GM21367 (cell line): ENCODE results near the gene ABCF1.
A peak's percentile ranks its signal among the peaks of the same experiment; 100 is the strongest.

Experiments used
- ATAC-seq: cut with Tn5 transposase; IDR thresholded peaks from one replicate; pipeline ENCODE4 v1.9.1; 2021; ENCODE audit not compliant: unreplicated experiment

ABCF1 gene

DNA sequence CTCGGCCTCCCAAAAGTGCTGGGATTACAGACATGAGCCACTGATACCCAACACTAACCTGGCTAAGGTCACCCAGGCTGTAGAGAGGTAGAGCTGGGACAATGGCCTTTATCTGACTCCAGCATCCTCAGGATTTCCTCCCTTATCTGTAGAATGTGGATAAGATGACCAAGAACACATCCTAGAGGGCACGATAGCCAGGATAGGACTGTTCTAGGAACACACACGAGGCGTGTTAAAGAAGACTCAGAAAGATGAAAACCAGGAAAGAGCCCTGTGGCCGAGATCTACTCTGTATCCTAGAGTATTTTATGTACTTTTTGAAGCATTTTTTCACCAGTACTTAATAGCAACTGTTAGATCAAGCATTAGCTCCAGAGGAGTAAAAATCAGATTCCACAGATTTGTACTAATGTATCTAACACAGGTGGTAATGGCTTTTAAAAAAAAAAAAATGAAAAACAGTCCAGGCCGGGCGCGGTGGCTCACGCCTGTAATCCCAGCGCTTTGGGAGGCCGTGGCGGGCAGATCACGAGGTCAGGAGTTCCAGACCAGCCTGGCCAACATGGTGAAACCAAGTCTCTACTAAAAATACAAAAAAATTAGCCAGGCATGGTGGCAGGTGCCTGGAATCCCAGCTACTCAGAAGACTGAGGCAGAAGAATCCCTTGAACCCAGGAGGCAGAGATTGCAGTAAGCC, 28.5 kb downstream of the ABCF1 start:
- ATAC-seq: no peak

DNA sequence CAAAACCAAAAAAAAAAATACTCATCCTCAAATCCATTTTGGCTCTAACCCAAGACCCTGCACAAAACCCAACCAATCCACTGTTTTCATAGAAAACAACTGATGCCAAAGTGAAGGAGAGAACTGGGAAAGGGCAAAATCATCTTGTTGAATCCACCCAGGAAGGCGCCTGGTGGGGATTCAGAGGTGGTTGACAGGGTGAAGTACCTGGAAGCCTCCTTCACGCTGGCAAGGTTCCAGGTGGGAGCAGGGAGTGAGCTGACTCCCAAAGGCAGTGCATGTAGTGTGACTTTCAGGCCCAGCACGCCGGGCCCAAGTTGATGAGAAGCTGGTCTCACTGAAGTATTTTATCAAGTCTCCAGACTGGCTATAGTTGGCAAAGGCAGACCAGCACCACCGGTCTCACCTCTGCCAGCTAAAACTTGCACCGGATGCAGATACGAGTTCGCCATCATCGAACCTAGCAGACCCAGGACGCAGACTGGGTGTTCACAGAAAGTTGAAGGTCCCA, 29.3 kb downstream of the ABCF1 start:
- ATAC-seq: no peak

DNA sequence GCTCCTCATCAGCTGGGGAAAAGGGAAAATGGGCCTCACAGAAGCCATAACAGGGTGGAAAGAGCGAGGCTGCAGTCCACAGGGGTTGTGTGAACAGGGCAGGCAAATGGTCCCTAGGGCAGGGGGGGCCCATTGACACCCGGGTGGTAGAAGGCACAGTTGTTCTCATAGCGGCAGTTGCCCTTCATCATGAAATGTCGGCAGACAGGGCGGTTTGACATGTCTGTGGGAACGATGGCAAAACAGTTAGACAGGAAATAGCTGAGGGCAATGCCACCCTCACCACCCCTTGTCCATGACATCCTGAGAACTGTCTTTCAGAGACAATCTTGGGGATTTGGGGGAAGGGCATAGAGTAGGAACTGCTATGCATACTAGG, 30.2 kb downstream of the ABCF1 start:
- ATAC-seq: no peak

DNA sequence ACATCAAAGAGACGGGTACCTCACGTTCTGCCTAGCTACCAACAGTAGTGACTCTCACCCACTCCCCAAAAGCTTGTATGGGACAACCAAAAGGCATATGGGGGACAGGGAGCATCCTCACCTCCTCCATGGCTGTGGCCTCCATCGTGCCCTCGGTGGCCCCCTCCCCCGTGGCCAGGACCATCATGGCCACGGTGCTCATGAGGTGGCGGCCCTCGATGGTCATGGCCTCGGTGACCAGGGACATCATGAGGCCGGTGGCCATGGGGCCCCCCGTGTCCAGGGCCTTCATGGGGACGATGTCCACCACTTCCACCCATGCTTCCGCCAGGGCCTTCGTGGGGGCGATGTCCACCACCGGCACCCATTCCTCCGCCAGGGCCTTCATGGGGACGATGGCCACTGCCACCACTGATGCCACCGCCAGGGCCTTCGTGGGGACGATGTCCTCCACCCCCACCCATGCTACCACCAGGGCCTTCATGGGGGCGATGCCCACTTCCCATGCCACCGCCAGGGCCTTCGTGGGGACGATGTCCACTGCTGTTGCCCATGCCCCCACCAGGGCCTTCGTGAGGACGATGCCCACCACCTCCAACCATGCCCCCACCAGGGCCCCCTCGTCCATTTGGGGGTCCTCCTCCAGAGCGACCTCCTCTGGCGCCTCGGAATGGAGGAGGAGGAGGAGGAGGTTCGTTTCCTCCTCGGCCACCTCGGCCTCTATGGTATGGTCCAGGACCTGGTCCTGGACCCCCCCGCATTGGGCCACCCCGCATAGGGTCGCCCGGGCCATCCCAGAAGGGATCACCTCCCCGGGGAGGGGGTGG, 30.8 kb downstream of the ABCF1 start:
- ATAC-seq: no peak

DNA sequence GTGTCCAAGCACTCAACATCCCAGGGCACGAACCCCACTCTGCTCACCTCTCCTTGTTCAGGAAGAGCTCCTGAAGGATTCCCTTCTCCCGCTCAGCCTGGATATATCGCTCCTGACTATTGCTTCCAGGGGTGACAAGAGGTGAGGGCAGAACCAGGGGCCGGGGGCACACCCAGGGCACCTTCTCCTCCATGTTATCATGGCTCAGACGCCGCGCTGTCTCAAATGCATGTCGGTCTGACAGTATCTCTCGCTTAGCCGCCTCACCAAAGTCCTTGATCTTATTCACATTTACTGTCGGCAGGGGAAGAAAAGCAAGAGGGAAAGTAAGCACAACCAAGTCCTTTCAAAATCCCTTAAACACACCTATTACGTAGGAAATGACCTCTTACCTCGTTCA, 32.7 kb downstream of the ABCF1 start:
- ATAC-seq: no peak

DNA sequence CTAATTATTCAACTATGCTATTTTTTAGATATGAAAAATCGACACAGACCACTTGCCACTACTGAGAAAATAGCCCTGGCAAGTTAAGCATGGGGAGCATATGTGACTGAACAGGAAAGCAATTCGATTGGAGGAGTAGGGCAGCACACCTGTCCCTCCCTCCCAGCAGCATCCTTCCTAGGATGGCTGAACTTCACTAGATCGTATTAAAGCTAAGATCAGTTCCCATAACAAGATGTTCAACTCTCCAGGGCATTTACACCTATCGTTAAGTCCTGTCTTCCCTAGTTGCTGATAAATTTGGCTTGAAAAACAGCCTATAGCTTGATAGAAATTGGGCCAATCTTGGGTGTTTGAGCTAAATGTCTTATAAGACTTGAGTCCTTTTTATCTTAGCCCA, 38.8 kb downstream of the ABCF1 start:
- no peak for ATAC-seq

DNA sequence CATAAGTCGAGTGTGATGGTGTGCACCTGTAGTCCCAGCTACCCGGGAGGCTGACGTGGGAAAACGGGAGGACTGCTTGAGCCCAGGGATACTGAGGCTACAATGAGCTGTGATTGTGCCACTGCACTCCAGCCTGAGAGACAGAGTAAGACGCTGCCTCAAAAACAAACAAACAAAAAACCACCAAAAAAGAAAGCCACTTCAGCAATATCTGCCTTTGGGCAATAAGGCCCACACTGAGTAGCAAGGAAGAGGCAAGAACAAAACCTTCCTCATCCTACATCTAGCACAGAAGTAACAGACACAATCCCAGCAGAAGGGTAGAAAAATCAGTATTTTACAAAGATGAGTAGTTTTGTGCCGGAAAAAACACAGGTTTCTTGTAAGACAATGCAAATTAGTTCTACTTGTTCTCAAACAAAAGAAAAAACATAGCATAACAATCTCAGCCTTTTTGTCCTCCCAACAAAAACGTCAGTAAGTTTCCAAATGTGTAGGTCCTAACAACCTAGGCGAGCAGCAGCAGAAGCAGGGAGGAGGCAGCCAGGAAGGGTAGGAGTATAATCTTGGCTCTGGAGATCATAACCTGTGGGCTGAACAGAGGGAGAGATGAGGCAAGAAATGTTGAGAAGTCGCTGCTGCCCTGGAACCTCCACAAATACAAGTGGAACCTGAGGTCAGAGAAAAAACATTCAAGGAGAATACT, 40.1 kb downstream of the ABCF1 start:
- ATAC-seq: no peak

DNA sequence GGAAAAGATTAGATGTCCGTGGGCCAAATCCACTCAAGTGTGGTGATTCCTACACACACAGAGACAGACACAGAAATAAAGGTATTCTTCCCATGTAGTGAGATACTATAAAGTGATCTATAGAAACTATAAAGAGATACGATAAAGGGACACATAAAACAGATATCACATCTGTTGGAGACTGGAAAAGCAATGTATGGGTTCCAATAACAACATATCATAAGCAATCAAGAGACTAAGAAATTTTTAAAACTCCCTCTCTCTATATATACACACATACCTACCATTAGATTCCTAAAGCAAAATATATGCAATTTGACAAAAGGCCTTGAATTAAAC, 40.6 kb downstream of the ABCF1 start:
- ATAC-seq: no peak

DNA sequence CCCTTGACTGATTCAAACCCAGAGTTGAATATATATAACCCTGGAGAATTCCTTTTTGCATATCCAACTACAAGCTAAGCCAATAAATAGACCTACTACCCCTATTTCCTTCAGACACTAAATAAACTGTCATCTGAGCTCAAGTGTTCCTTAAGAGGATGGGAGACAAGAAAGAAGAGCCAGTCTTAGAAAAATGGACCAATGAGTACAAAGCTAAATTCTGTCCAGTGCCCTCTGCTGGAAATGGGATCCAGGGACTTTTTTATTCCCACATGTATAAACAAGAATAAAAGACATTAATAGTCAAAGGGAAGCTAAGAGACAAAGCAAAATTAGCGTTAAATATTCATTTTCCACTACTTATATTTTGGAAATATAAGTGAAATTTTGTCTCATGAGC, 41.0 kb downstream of the ABCF1 start:
- ATAC-seq: no peak

DNA sequence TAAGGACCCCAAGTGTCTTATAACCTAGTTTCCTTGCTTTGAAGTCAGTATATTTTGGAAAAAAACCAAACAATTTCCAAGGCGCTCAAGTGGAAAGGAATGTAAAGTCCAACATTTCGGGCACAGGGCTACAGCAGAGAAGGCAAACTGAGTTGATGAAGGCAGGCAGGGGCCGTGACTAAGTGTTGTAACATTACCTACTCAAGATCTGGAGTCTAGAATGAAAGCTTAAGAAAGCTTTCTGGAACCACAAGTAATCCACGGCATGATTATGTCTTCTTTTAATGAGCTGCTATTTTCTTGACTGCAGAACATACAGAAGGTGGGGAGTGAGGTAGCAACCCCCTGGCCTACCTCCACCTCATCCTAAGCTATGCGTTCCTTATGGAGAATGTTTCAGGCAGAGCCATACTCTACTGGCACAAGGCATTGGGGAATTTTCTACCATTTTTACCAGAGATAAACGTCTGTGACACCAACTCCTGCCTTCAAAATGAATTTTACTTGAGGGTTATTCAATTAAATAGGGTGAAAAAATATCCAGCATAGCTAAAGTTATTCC, 41.5 kb downstream of the ABCF1 start:
- no peak for ATAC-seq

DNA sequence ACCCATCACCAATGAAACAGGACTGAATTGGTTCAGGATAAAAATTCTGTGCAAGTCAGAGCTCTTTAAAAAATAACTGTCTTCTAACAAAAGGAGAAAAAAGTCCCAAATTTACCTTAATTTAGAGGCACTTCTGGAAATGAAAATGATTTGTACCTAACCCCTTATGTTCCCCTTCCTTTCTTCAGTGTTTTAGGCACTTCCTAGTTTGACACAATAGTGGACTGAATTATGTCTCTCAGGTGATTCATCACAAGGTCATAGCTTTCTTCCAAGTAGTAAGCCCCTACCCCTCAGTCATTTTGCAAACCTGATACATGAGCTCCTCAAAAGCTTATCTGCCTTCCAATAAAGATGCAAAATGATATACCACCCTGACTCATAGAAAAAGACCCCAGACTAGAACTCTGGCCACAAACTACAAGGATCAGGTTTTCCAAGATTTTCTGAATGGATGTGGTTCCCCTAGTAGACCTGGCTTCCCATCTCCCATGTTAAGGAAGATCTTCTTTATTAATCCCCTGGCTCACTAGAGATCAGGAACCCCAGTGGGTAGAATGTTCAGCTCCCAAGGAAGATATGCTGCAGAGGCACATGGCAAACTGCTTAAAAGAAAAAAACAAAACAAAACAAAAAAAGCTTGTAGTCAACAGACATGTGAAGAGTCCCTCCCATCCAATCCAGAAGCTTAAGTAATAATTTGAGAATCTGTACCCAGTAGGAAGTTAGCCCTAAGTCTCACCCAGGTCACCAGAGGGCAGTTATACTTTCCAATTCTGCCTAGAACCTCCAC, 42.2 kb downstream of the ABCF1 start:
- no peak for ATAC-seq

DNA sequence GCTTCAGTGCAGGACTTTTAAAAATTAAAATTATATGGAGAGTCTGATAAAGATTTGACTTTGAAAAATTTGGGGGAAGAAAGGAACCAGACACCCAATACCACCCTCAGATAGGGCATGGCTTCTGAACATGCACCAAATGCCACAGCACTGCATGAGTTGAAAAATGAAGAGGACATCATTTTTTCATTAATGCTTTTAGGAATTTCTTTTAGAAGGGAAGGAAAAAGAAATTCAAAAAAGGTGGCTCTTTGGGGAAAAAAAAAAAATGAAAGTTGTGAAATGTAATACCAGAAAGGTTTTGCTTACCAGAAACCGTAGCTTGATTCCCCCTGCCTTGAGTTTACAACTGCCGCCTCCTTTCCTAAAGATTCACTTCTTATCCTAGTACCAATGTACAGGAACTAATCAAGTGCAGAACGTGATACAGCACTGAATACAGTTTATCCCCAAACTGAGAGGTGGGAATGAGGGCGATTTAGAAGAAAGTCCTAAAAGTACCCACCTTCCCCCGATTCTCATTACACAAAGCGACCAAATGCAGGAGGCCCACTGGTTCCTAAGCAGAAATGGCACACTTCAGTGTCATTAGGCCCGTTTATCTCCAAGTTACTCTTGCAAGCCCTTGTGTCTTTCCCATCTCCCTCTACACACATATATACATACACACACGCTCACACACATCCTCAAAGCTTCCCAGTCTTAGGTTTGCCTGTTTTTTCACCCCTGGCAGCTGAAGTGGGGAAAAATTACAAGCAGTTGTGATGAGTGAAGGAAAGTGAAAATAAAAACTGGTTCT, 43.0 kb downstream of the ABCF1 start:
- ATAC-seq: no peak

DNA sequence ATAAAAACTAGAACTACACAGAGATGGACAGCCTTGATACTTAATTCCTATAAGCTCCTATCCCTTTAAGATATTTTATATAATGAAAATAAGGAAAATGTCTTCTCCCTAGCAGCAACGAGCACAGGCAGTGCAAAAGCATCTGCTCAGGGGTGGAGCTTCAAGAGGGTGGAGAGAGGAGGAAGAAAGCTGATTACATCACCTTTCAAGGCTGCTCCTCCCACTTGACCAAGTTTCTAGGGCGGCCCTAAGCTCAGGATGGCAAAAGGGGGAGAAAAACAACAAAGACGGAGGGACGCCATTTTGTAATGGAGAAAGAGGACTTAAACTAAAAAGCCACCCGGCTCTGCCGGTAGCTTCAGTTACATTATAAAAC, 43.6 kb downstream of the ABCF1 start:
- peak; percentile 40 for ATAC-seq

DNA sequence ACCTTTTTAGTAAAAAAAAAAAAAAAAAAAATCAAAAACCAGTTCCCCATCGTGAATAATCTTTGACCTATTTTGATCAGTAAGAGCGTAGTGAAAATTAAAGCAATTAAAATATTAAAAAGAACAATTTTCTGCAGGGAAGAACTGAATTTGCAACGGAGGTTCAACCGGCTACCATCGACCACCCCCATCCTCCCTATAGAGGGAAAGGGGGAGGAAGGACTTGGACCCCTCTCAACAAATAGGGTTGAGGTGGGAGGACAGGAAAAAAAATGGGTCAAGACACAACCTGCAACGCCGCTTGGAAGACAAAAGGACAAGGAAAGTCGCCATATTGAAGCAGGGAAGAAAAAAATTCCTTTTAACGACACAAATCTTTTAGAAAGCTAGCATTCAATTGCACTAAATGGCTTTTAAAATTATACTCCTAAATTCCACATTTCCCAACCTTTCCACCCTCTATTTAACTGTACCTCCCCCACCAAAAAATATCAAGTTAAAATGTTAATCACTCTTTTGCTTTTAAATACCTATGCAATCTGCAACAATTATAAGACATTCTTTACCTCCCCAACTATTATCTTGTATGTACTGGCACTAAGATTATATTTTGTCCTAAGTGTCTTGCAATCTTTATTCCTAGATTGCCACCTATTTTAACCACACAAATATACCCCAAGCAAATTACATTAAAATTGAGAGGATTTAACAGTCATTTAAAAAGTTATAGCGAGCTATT, 44.1 kb downstream of the ABCF1 start:
- no peak for ATAC-seq

DNA sequence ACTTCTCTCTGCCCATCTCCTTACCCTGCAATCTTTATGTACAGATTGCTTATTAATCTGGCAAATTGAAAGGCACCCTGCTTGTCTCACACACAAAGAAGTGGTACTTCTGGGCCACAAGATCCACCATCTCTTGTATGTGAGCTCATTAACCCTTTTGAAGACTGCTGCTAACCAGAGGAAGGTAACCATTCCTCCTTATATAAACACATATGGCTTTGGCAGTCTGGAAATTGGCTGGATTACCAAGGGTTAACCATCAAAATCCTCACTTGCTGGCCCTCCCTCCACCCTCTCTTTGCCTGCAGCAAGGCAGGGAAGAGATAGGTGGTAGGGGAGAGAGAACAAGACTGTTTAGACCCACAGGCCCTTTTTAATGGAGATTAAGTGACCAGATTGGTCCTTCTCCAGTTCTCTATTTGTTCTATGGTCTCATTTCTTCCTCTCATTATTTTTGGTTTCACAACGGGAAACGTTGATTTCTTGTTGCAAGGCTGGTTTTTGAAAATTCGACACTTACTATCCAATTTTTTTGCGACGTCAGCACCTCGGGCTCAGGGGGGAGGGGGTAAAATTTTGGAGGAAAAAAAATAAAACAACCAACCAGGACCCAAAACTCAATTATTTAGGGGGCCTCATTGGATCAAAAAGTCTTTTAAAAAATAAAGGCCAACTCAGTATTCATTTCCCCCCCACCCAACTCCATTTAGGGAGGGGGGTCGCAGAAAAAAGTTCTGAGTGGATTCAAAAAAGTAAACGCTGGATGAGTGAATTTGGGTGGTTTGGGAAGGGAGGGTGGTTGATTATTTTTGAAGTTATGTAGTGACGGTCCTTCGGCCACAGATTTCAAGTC, 44.9 kb downstream of the ABCF1 start:
- ATAC-seq: no peak

DNA sequence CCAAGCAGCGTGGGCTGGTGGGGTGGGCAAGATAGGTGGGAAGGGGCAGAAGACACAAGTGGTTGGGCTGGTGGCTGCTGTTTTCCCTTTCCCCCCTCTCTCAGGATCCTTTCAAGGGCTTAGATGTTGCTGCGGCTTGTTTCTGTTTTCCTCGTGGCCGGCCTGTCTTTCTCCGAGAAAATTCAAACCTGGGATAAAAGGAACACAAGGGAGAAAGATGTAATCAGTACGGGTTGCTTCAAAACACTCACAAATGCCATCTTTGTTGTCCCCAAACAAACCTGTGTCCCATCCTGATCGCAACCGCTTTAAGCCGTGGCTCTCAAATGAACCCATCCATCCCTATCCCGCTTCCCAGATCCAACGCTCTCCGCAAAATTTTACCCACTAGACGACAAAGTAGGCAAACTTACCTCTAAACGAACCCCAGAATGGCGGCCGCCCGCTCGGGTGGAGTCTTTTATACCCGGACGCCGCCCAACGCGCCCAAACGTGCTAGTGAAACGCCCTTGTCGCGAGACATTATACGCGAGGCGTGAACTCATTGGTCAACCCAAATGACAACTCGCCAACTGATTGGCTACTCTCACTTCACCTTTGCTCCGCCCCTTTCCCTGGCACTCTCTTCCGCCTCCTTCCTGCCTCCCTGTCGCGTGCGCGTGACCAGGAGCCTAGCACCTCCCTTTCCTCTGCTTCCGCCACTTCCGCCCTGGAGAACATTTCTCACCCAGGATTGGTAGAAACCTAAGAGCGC, 45.7 kb downstream of the ABCF1 start, which contains the start of gene PPP1R10:
Gene PPP1R10 (minus strand): TSS at position 433 of the 754 bp plus-strand sequence. CDS start 7,299 bp downstream, outside the sequence.
- ATAC-seq: peak; percentile 58

DNA sequence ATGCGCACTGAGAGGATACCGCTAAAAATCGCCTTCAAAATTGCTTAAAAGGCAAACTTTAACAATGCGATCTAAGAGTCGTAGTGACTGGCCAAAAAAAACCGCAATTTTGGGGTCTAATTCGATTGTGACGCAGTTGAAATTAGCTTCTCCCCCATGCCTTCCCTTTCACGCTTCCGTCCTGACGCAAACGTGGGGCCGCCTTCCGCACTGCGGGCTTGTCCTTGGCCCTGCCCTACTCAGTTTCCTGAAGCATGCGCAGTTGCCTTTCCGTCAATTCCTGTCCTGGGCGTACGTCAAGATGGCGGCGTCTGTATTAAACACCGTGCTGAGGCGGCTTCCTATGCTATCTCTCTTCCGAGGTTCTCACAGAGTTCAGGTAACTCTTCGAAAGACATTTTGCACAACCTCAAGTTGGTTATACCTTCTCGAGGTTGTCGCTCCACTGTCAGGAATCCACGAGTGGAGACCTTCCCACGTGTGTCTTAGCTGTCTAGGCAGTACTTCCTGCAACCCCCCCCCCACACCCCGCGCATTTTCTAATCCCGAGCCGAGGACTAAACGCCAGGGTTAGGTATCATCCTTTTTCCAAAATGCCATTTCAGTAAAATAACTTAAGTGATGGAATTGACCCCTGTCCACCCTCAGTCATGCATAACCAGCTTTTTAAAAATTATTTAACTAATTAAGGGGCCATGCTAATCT, 46.5 kb downstream of the ABCF1 start, which contains the start of gene MRPS18B:
Gene MRPS18B (plus strand): TSS at position 276 of the 705 bp plus-strand sequence. CDS start 26 bp downstream, at position 302.
- ATAC-seq: peak; percentile 68
